CD14-positive monocyte (primary cell): Measurements from ENCODE around the gene METTL22. TPM values are rescaled to one million over a fixed set of nuclear protein-coding genes. Genes with fewer than 3 reads are reported as not detected.

Experiments
- DNase-seq, 3 donors: peaks; one replicate each; pipeline ENCODE4 v3.0.0-alpha.2; 2011 to 2022
- H2AFZ ChIP-seq: 2 replicates; pipeline ENCODE4 v1.6.0; 2012; ENCODE audit warnings: mild to moderate bottlenecking, low read depth, low read length, inconsistent platforms; ENCODE audit not compliant: insufficient read depth, poor library complexity, severe bottlenecking
- H3K27ac ChIP-seq, 2 donors: 1 replicate in 1 of 2; 2 replicates in 1 of 2; pipeline ENCODE4 v1.5.1; 2012 to 2013; ENCODE audit warnings: low read length in 2 of 2, control low read depth in 1 of 2, inconsistent platforms in 1 of 2, low read depth in 1 of 2, mild to moderate bottlenecking in 1 of 2
- H3K27me3 ChIP-seq, 2 donors: one replicate each; pipeline versions ENCODE4 v1.6.0 to v1.6.1; 2011 to 2013; ENCODE audit warnings: low read length in 2 of 2; ENCODE audit not compliant: control insufficient read depth in 2 of 2, insufficient read depth in 2 of 2
- H3K36me3 ChIP-seq, 2 donors: replicated peaks in 1 of 2; 1 replicate in 1 of 2; 2 replicates in 1 of 2; pipeline versions ENCODE4 v1.5.1 to v1.6.1; 2012 to 2013; ENCODE audit warnings: low read length in 2 of 2, control low read depth in 1 of 2, inconsistent platforms in 1 of 2, mild to moderate bottlenecking in 1 of 2; ENCODE audit not compliant: insufficient read depth in 2 of 2, control insufficient read depth in 1 of 2
- H3K4me1 ChIP-seq, 2 donors: 1 replicate in 1 of 2; 2 replicates in 1 of 2; pipeline versions ENCODE4 v1.5.1 to v1.6.1; 2012 to 2013; ENCODE audit warnings: low read length in 2 of 2, control low read depth in 1 of 2, inconsistent platforms in 1 of 2, mild to moderate bottlenecking in 1 of 2, moderate library complexity in 1 of 2; ENCODE audit not compliant: insufficient read depth in 2 of 2, control insufficient read depth in 1 of 2
- H3K4me2 ChIP-seq: replicated peaks from 2 replicates; pipeline ENCODE3; 2012; ENCODE audit warnings: low read length, moderate library complexity, mild to moderate bottlenecking; ENCODE audit not compliant: poor library complexity, severe bottlenecking; ENCODE audit errors: extremely low read depth
- H3K4me3 ChIP-seq, 3 experiments: fragments of 200-600 bp in 1 of 3; sonication (generic) in 1 of 3; replicated peaks in 1 of 3; 1 replicate in 2 of 3; 2 replicates in 1 of 3; pipeline ENCODE4 v1.5.1; 2011 to 2013; ENCODE audit warnings: low read length in 3 of 3, mild to moderate bottlenecking in 3 of 3, control low read depth in 2 of 3, low read depth in 2 of 3, inconsistent platforms in 1 of 3, moderate library complexity in 1 of 3
- H3K79me2 ChIP-seq: 2 replicates; pipeline ENCODE4 v1.6.0; 2012; ENCODE audit warnings: mild to moderate bottlenecking, control low read depth, inconsistent platforms, low read length, moderate library complexity; ENCODE audit not compliant: insufficient read depth
- H3K9ac ChIP-seq: 2 replicates; pipeline ENCODE4 v1.6.0; 2017; ENCODE audit warnings: low read length, mild to moderate bottlenecking; ENCODE audit not compliant: insufficient read depth, poor library complexity, severe bottlenecking
- H3K9me3 ChIP-seq, 2 donors: replicated peaks in 1 of 2; 1 replicate in 1 of 2; 2 replicates in 1 of 2; pipeline versions ENCODE4 v1.5.1 to v1.6.1; 2012 to 2013; ENCODE audit warnings: low read length in 2 of 2, control low read depth in 1 of 2; ENCODE audit not compliant: control insufficient read depth in 1 of 2, insufficient read depth in 1 of 2
- H4K20me1 ChIP-seq: 2 replicates; pipeline ENCODE4 v1.6.0; 2012; ENCODE audit warnings: mild to moderate bottlenecking, low read length, control low read depth, moderate library complexity; ENCODE audit not compliant: insufficient read depth
- H3K27ac Mint-ChIP-seq, 7 donors: one replicate each; pipeline ENCODE4 v1.8.0; 2020; ENCODE audit warnings: mild to moderate bottlenecking in 7 of 7, mixed read lengths in 7 of 7, moderate library complexity in 6 of 7, inconsistent platforms in 2 of 7
- H3K27me3 Mint-ChIP-seq, 3 donors: one replicate each; pipeline ENCODE4 v1.8.0; 2021 to 2022; ENCODE audit warnings: low read depth in 3 of 3, mild to moderate bottlenecking in 3 of 3, mixed read lengths in 3 of 3, moderate library complexity in 3 of 3, inconsistent platforms in 1 of 3
- H3K36me3 Mint-ChIP-seq, 2 donors: one replicate each; pipeline ENCODE4 v1.8.0; 2020; ENCODE audit warnings: mixed read lengths in 2 of 2, inconsistent platforms in 1 of 2, mild to moderate bottlenecking in 1 of 2
- H3K4me1 Mint-ChIP-seq: one replicate; pipeline ENCODE4 v1.8.0; 2020; ENCODE audit warnings: mild to moderate bottlenecking, mixed read lengths
- H3K4me3 Mint-ChIP-seq, 2 donors: one replicate each; pipeline ENCODE4 v1.8.0; 2020; ENCODE audit warnings: mild to moderate bottlenecking in 2 of 2, mixed read lengths in 2 of 2, moderate library complexity in 1 of 2
- H3K9me3 Mint-ChIP-seq, 7 donors: one replicate each; pipeline ENCODE4 v1.8.0; 2020 to 2022; ENCODE audit warnings: mixed read lengths in 7 of 7, mild to moderate bottlenecking in 6 of 7, moderate library complexity in 6 of 7, inconsistent platforms in 2 of 7
- WGBS: methylation state at CpG from one replicate; pipeline ENCODE4 v1.1.5; 2013; ENCODE audit warnings: missing lambda C conversion rate; ENCODE audit not compliant: insufficient coverage; 5-methylcytosine and 5-hydroxymethylcytosine counted together
- intact Hi-C, 2 donors: fragments of 100-400 bp; cut with micrococcal nuclease; formaldehyde crosslinking; loops; one replicate each; pipeline versions ENCODE4 v1.15.0 to v1.15.1; 2023
- polyA plus RNA-seq, 3 donors: library from polyadenylated mRNA; depleted of rRNA in 1 of 3; unstranded in 2 of 3; stranded (reverse) in 1 of 3; fragments of 300-500 nt in 2 of 3; fragments of >200 nt in 1 of 3; fragmentation: Illumina TruSeq in 2 of 3; gene quantifications; 1 replicate in 2 of 3; 2 replicates in 1 of 3; pipeline ENCODE4 v1.2.3, GENCODE V29; 2012 to 2021
- TF ChIP-seq, protein P1 (sequence below): fragments of 200-600 bp; IDR thresholded peaks from one replicate; pipeline ENCODE4 v1.8.0; 2022; ENCODE audit warnings: antibody characterized with exemption, mild to moderate bottlenecking

METTL22 gene
- polyA plus RNA-seq, 3 donors, result 36.0 to 44.0 (median 38.9) TPM

DNA sequence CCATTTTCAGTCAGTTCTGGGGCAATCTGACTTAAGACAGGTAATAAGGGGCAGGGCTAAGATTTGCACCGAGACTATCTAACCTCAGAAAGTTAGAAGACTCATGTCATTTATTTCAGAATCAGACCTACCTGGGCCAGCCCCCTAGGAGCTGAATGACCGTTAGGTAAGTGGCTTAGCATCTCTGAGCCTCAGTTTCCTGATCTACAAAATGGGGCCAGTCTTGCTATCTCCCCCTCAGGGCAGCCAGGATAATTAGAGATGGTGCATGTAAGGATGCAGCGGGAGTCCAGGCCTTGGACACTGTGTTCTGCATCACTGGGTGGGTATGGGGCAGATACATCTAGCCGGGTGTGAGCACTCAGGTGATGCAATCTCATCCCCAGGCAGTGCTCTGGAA lies 10.4 kb upstream of the METTL22 start:
- H3K4me1 ChIP-seq, result no peaks in the 10 kb centered on the region
- Mint-ChIP-seq H3K27me3 (peaks cover 10 to 42% (median 29%) of the 10 kb centered on the region in 3 donors), H3K4me3 (peak overlapping the region in 1 of 2 donors; percentile 26), H3K4me1 (no peaks in the 10 kb centered on the region), H3K9me3 (peaks cover 0 to 4% (median 0%) of the 10 kb centered on the region in 7 donors), H3K27ac (no peak overlapping the region), H3K36me3 (no peaks in the 10 kb centered on the region)
- TF ChIP-seq, protein P1, sequence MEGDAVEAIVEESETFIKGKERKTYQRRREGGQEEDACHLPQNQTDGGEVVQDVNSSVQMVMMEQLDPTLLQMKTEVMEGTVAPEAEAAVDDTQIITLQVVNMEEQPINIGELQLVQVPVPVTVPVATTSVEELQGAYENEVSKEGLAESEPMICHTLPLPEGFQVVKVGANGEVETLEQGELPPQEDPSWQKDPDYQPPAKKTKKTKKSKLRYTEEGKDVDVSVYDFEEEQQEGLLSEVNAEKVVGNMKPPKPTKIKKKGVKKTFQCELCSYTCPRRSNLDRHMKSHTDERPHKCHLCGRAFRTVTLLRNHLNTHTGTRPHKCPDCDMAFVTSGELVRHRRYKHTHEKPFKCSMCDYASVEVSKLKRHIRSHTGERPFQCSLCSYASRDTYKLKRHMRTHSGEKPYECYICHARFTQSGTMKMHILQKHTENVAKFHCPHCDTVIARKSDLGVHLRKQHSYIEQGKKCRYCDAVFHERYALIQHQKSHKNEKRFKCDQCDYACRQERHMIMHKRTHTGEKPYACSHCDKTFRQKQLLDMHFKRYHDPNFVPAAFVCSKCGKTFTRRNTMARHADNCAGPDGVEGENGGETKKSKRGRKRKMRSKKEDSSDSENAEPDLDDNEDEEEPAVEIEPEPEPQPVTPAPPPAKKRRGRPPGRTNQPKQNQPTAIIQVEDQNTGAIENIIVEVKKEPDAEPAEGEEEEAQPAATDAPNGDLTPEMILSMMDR, result no peak
- WGBS, result 71% methylated on average over 1 of the region's 4 CpGs
- no peak for DNase-seq
- no peaks in the 10 kb centered on the region for H3K79me2 ChIP-seq
- H4K20me1 ChIP-seq, result no peaks in the 10 kb centered on the region
- H3K4me2 ChIP-seq, result no peak overlapping the region
- H3K9me3 ChIP-seq, result no peaks in the 10 kb centered on the region
- H3K4me3 ChIP-seq, result no peak overlapping the region
- no peak overlapping the region for H3K27ac ChIP-seq
- no peaks in the 10 kb centered on the region for H3K36me3 ChIP-seq
- intact Hi-C loops, result no loop called here
- peaks cover 5 to 13% of the 10 kb centered on the region in 2 donors for H3K27me3 ChIP-seq
- H3K9ac ChIP-seq, result no peak overlapping the region
- no peak overlapping the region for H2AFZ ChIP-seq

DNA sequence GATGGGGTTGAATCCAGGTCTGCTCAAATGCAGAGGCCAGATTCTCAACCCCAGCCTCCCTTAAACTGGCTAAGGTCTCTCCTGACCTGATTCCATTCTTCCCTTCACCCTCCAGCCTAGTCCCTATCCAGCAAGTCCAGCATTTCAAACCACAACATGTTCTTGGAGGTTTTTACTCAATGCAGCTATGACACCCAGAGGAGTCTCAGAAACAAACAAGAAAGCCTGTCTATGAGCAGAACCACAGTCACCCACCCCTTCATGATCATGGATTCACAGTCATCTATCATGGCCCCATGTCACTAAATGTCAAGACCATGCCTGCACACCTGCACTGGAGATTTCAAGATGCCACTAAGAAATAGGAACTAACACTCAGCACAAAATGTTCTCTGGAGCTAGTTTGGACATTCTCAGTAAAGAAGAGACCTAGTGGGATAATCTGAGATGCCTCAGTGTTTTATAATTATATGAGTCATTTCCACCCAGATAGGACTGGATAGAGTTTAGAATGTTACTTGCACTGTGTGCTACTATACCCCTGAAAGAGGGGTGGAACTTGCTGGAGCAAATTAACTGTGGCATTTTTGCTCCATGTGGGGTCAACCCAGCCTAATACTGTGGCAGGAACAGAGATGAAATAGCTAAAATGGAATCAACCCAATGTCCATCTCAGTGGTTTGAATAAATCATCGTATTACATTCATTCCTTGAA lies 9.5 kb upstream of the METTL22 start:
- peaks cover 5 to 15% of the 10 kb centered on the region in 2 donors for H3K27me3 ChIP-seq
- no peaks in the 10 kb centered on the region for H4K20me1 ChIP-seq
- H3K4me2 ChIP-seq, result no peak overlapping the region
- Mint-ChIP-seq H3K9me3 (no peaks in the 10 kb centered on the region), H3K27me3 (peaks cover 18 to 47% (median 31%) of the 10 kb centered on the region in 3 donors), H3K4me1 (no peaks in the 10 kb centered on the region), H3K36me3 (no peaks in the 10 kb centered on the region), H3K27ac (no peak overlapping the region), H3K4me3 (peak overlapping the region in 1 of 2 donors; percentile 23)
- no peak for DNase-seq
- no peaks in the 10 kb centered on the region for H3K79me2 ChIP-seq
- H2AFZ ChIP-seq, result no peak overlapping the region
- H3K9ac ChIP-seq, result no peak overlapping the region
- intact Hi-C loops, result no loop called here
- no peaks in the 10 kb centered on the region for H3K9me3 ChIP-seq
- H3K4me1 ChIP-seq, result no peaks in the 10 kb centered on the region
- no peak overlapping the region for H3K4me3 ChIP-seq
- H3K27ac ChIP-seq, result no peak overlapping the region
- TF ChIP-seq, protein P1, result no peak
- H3K36me3 ChIP-seq, result no peaks in the 10 kb centered on the region
- no CpG with 5 or more reads among the region's 1 CpG for WGBS
